Suppressor macrophage treated with lipopolysaccharide for 4 hours (primary cell): Measurements from ENCODE around the gene SAMMSON.

Experiments
- DNase-seq: peaks from one replicate; pipeline ENCODE4 v3.0.0-alpha.2; 2020

SAMMSON gene

GRCh38 chr3:70020906-70021660, 21.6 kb downstream of the SAMMSON start:
- no peak for DNase-seq

- no peak for DNase-seq
Measured at GRCh38 chr3:70028361-70028760, 28.8 kb downstream of the SAMMSON start.

- DNase-seq, result no peak
Measured at GRCh38 chr3:70038693-70039092, 39.2 kb downstream of the SAMMSON start.

GRCh38 chr3:70040386-70040785, 40.9 kb downstream of the SAMMSON start:
- no peak for DNase-seq

- DNase-seq, result no peak
Measured at GRCh38 chr3:70042641-70043040, 43.1 kb downstream of the SAMMSON start.

- DNase-seq, result peak; percentile 14
Measured at GRCh38 chr3:70049761-70050160, 50.2 kb downstream of the SAMMSON start.

GRCh38 chr3:70053293-70053692, 53.8 kb downstream of the SAMMSON start:
- peak; percentile 74 for DNase-seq

GRCh38 chr3:70056081-70056480, 56.5 kb downstream of the SAMMSON start:
- DNase-seq, result no peak

- no peak for DNase-seq
Measured at GRCh38 chr3:70057426-70057825, 57.9 kb downstream of the SAMMSON start.

- no peak for DNase-seq
Measured at GRCh38 chr3:70061096-70061495, 61.6 kb downstream of the SAMMSON start.

- DNase-seq, result peak; percentile 48
Measured at GRCh38 chr3:70064194-70064779, 64.8 kb downstream of the SAMMSON start.

GRCh38 chr3:70065696-70066253, 66.2 kb downstream of the SAMMSON start:
- DNase-seq, result peak; percentile 2

GRCh38 chr3:70067860-70068521, 68.5 kb downstream of the SAMMSON start:
- DNase-seq, result no peak

GRCh38 chr3:70069557-70069956, 70.0 kb downstream of the SAMMSON start:
- no peak for DNase-seq

- no peak for DNase-seq
Measured at GRCh38 chr3:70071138-70071537, 71.6 kb downstream of the SAMMSON start.

GRCh38 chr3:70072180-70072579, 72.6 kb downstream of the SAMMSON start:
- DNase-seq, result no peak

- no peak for DNase-seq
Measured at GRCh38 chr3:70072754-70073153, 73.2 kb downstream of the SAMMSON start.

GRCh38 chr3:70075101-70075500, 75.6 kb downstream of the SAMMSON start:
- DNase-seq, result no peak

- DNase-seq, result no peak
Measured at GRCh38 chr3:70076396-70076795, 76.9 kb downstream of the SAMMSON start.

GRCh38 chr3:70078778-70079177, 79.2 kb downstream of the SAMMSON start:
- no peak for DNase-seq

GRCh38 chr3:70085613-70086012, 86.1 kb downstream of the SAMMSON start:
- DNase-seq, result peak; percentile 47

- no peak for DNase-seq
Measured at GRCh38 chr3:70086336-70086735, 86.8 kb downstream of the SAMMSON start.

GRCh38 chr3:70090322-70090913, 90.9 kb downstream of the SAMMSON start:
- peak; percentile 35 for DNase-seq
